Esophagus muscularis mucosa (tissue), 4 donors: Measurements from ENCODE around the gene DSC2. TPM values are rescaled to one million over a fixed set of nuclear protein-coding genes. Genes with fewer than 3 reads are reported as not detected.
"Not testable (repeated sequence)": the region's sequence is repeated elsewhere in the genome, so short reads cannot be mapped to it uniquely, and the experiment has no call there.

Experiments used
- DNase-seq: peaks from one replicate; pipeline ENCODE4 v3.0.0-alpha.2; 2017; ENCODE audit errors: extremely low spot score
- H3K27ac ChIP-seq, 4 donors: fragments of 200-600 bp; sonication (generic); replicated peaks in 1 of 4; 1 replicate in 3 of 4; 2 replicates in 1 of 4; pipeline ENCODE4 v1.5.1; 2016 to 2019; ENCODE audit warnings: mild to moderate bottlenecking in 1 of 4
- H3K27me3 ChIP-seq, 4 donors: fragments of 200-600 bp; sonication (generic); one replicate each; pipeline versions ENCODE4 v1.5.1 to v1.6.0; 2016 to 2019
- H3K36me3 ChIP-seq, 4 donors: fragments of 200-600 bp; sonication (generic); one replicate each; pipeline ENCODE4 v1.5.1; 2016 to 2019
- H3K4me1 ChIP-seq, 4 donors: fragments of 200-600 bp; sonication (generic); one replicate each; pipeline ENCODE4 v1.5.1; 2016 to 2019
- H3K4me3 ChIP-seq, 4 donors: fragments of 200-600 bp; sonication (generic); 1 replicate in 2 of 4; 2 replicates in 2 of 4; pipeline ENCODE4 v1.5.1; 2016 to 2019; ENCODE audit warnings: mild to moderate bottlenecking in 4 of 4, moderate library complexity in 1 of 4
- H3K9me3 ChIP-seq, 4 donors: fragments of 200-600 bp; sonication (generic); 1 replicate in 3 of 4; 2 replicates in 1 of 4; pipeline ENCODE4 v1.5.1; 2016 to 2019
- EP300 ChIP-seq: sonication (generic); formaldehyde crosslinking; IDR thresholded peaks from one replicate; pipeline ENCODE4 v1.6.1; 2017; ENCODE audit warnings: antibody characterized with exemption
- POLR2A ChIP-seq: fragments of 450-650 bp; IDR thresholded peaks from one replicate; pipeline ENCODE4 v1.6.1; 2017; ENCODE audit warnings: antibody characterized with exemption, moderate library complexity, mild to moderate bottlenecking, low read depth
- POLR2AphosphoS5 ChIP-seq, 2 donors: sonication (generic); formaldehyde crosslinking; IDR thresholded peaks; one replicate each; pipeline ENCODE4 v1.6.1; 2017; ENCODE audit warnings: antibody characterized with exemption in 2 of 2
- WGBS: methylation state at CpG from one replicate; pipeline ENCODE4 v1.1.5; 2018; 5-methylcytosine and 5-hydroxymethylcytosine counted together
- intact Hi-C: fragments of 100-400 bp; cut with DNase I; formaldehyde crosslinking; loops from one replicate; pipeline ENCODE4 v1.15.1; 2023
- total RNA-seq, 4 donors: library from RNA; depleted of rRNA; stranded (reverse); fragments of >200 nt; gene quantifications; one replicate each; pipeline versions ENCODE4 v1.1.0 to v1.2.1, GENCODE V29; 2016
- TF ChIP-seq, protein P1 (sequence below), 3 experiments: fragments of 200-600 bp in 2 of 3; fragments of 450-650 bp in 1 of 3; sonication (generic) in 2 of 3; IDR thresholded peaks; one replicate each; pipeline ENCODE4 v1.5.1; 2017 to 2019; ENCODE audit warnings: antibody characterized with exemption in 3 of 3, mild to moderate bottlenecking in 2 of 3, moderate library complexity in 1 of 3

DSC2 gene
- total RNA-seq, 4 donors from 2014 or later: 1.9 to 4.6 (median 2.1) TPM

DNA sequence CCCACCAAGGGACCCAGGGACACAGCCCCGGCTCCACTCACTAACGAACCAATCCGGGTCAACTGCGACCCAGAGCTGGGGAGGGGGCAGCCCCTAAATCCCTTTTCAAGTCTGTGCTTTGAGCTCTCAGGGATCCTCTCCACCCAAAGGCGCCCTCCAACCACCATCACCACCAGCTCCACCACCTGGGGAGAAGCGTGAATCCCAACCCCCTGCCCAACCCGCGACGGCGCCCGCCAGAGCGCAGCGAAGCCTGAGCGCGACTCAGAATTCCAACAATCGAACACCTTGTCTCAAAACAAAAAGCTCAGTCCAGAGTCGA lies 60.2 kb downstream of the DSC2 start:
- DNase-seq: no peak
- 1% methylated on average over 17 of the region's 17 CpGs for WGBS
- Histone ChIP-seq H3K36me3 (no peaks in the 10 kb centered on the region), H3K27ac (no peak overlapping the region), H3K27me3 (peaks cover 0 to 65% (median 37%) of the 10 kb centered on the region in 4 donors), H3K9me3 (no peaks in the 10 kb centered on the region), H3K4me3 (peak overlapping the region; percentile 24 to 51 (median 40)), H3K4me1 (peaks cover 16 to 23% (median 22%) of the 10 kb centered on the region in 4 donors)
- TF ChIP-seq EP300: no peak
- TF ChIP-seq, protein P1, sequence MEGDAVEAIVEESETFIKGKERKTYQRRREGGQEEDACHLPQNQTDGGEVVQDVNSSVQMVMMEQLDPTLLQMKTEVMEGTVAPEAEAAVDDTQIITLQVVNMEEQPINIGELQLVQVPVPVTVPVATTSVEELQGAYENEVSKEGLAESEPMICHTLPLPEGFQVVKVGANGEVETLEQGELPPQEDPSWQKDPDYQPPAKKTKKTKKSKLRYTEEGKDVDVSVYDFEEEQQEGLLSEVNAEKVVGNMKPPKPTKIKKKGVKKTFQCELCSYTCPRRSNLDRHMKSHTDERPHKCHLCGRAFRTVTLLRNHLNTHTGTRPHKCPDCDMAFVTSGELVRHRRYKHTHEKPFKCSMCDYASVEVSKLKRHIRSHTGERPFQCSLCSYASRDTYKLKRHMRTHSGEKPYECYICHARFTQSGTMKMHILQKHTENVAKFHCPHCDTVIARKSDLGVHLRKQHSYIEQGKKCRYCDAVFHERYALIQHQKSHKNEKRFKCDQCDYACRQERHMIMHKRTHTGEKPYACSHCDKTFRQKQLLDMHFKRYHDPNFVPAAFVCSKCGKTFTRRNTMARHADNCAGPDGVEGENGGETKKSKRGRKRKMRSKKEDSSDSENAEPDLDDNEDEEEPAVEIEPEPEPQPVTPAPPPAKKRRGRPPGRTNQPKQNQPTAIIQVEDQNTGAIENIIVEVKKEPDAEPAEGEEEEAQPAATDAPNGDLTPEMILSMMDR (IDR thresholded peaks at IDR 0.05): no peak
- intact Hi-C loops: no loop called here

DNA sequence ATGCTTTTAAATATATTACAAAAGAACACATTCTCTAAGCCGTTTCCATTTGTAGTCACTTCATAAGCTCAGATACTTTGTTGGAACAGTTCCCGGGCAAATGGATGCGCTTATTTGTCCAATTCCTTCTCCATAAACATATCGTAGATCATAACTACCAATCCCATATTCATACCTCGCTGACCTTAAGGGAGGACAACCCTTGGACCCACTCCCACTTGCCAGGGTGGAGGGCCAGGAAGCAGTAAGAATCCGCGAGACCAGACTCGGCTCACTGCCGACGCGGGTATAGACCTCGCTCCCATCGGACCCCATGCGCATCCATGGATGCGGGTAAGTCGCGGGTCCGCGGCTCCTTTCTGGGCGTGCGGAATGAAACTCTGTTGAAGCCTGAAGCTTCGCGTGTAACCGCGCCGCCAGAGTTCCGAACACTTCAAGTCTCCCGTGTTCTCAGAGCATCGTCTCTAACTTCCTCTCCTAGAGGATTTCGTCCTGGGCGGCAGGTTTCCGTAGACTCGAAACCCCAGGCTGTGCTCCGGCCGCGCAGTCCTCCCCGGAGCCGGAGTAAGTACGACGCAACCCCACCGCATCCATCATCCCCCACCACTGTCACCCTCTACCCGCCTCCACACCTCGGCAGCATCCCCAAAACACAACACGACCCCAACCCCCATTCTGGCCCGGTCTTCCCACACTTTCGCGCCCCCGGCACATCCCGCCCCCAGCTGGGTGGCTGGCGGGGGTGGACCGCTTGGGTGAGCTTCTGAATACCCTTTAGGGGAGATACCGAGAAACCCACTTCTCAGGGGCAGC lies 60.7 kb downstream of the DSC2 start:
- no peak for DNase-seq
- Histone ChIP-seq H3K36me3 (no peaks in the 10 kb centered on the region), H3K4me1 (peaks cover 16 to 23% (median 22%) of the 10 kb centered on the region in 4 donors), H3K27ac (no peak overlapping the region), H3K9me3 (no peaks in the 10 kb centered on the region), H3K4me3 (peak overlapping the region in 3 of 4 donors; percentile 38 to 51 (median 42)), H3K27me3 (peaks cover 0 to 65% (median 37%) of the 10 kb centered on the region in 4 donors)
- TF ChIP-seq POLR2A: no peak
- TF ChIP-seq EP300: no peak
- no peak for TF ChIP-seq POLR2AphosphoS5 (IDR thresholded peaks at IDR 0.05)
- TF ChIP-seq, protein P1 (IDR thresholded peaks at IDR 0.05): no peak
- WGBS: 3% methylated on average over 37 of the region's 52 CpGs
- intact Hi-C loops: no loop called here

DNA sequence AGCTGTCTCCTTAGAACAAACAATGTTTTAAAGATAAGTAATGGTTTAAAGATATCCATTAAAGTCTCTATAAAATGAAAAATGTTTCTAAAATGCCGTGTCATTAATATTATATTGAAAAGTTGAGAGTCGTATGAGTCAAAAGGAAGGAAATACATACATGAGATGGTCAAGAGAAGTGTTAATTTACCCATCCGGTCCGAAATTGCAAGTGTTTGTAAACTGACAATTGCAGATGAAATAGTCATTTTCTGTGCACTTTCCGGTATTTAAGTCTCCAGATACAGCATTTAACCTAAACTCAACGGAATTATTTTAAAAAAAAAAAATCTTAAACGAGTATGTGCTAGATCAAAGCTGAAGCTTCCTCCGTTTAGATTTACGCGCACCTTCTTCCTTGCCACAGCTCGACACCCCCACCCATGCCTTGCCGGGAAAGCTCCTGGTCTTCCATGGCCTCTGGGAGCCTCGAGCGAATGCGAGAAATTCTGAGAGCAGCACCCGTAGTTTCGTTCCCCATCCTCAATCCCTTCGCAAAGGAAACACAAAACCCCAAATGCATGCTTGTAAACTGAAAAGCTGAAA lies 61.4 kb downstream of the DSC2 start:
- peak overlapping the region in 2 of 4 donors; percentile 38 to 51 for H3K4me3 ChIP-seq
- 9% methylated on average over 18 of the region's 18 CpGs for WGBS
- TF ChIP-seq POLR2A: no peak
- TF ChIP-seq, protein P1 (IDR thresholded peaks at IDR 0.05): no peak
- no peak for TF ChIP-seq POLR2AphosphoS5 (IDR thresholded peaks at IDR 0.05)
- TF ChIP-seq EP300: no peak
- DNase-seq: no peak
- peaks cover 16 to 23% (median 22%) of the 10 kb centered on the region in 4 donors for H3K4me1 ChIP-seq
- no peak overlapping the region for H3K27ac ChIP-seq
- intact Hi-C loops: no loop called here
- no peaks in the 10 kb centered on the region for H3K36me3 ChIP-seq
- H3K9me3 ChIP-seq: no peaks in the 10 kb centered on the region
- H3K27me3 ChIP-seq: peaks cover 0 to 63% (median 37%) of the 10 kb centered on the region in 4 donors

DNA sequence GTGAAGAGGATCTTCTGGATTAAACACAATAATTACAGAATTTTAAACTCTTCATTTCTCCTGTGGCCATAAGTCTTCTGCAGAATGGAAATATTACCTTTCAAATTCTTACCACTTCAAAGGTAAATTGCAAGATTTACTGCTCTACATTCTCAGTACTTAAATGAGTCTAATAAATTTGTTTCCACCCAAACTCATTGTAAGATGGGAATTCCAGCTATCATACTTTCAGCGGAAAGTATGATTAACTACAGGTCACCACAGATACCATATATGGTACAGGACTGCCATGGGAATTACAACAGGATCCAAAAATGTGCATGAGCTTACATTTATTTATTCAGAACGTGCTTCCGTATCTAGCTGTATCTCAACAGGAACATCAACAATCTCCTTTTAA lies 62.8 kb downstream of the DSC2 start:
- no peak overlapping the region for H3K27ac ChIP-seq
- H3K9me3 ChIP-seq: no peaks in the 10 kb centered on the region
- H3K4me1 ChIP-seq: peaks cover 16 to 23% (median 22%) of the 10 kb centered on the region in 4 donors
- H3K4me3 ChIP-seq: no peak overlapping the region
- no peaks in the 10 kb centered on the region for H3K36me3 ChIP-seq
- intact Hi-C loops: no loop called here
- H3K27me3 ChIP-seq: peaks cover 0 to 59% (median 34%) of the 10 kb centered on the region in 4 donors
- WGBS: 42% methylated on average over 3 of the region's 3 CpGs
- TF ChIP-seq POLR2AphosphoS5 (IDR thresholded peaks at IDR 0.05): no peak
- no peak for TF ChIP-seq EP300
- TF ChIP-seq, protein P1 (IDR thresholded peaks at IDR 0.05): no peak
- no peak for TF ChIP-seq POLR2A
- DNase-seq: no peak

DNA sequence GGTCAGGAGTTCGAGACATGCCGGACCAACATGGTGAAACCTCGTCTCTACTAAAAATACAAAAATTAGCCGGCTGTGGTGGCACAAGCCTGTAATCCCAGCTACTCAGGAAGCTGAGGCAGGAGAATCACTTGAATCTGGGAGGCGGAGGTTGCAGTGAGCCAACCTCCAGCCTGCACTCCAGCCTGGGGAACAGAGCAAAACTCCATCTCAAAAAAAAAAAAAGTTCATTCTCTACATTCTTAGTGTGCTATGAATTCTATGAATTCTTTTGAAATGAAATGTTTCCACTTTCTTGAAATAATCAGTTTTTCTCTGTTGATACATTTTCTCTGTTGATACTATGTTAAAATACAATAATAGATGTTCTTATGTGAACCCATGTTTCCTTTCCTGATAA lies 64.5 kb downstream of the DSC2 start:
- DNase-seq, H3K9me3 ChIP-seq, intact Hi-C loops, H3K36me3 ChIP-seq, H3K4me3 ChIP-seq, H3K27ac ChIP-seq: not testable (repeated sequence)
- Histone ChIP-seq H3K4me1 (peaks cover 16 to 20% (median 19%) of the 10 kb centered on the region in 4 donors), H3K27me3 (peaks cover 0 to 41% (median 26%) of the 10 kb centered on the region in 4 donors)
- 93% methylated on average over 5 of the region's 5 CpGs for WGBS
